HG03521 (cell line): Measurements from ENCODE around the gene CDC42EP4.
"Not testable (repeated sequence)": the region's sequence is repeated elsewhere in the genome, so short reads cannot be mapped to it uniquely, and the experiment has no call there.

Experiments used
- ATAC-seq: cut with Tn5 transposase; IDR thresholded peaks from one replicate; pipeline ENCODE4 v1.9.1; 2021; ENCODE audit warnings: mild to moderate bottlenecking, moderate library complexity; ENCODE audit not compliant: unreplicated experiment

CDC42EP4 gene

GRCh38 chr17:73323409-73324159 lies 11.8 kb upstream of the CDC42EP4 start:
- no peak for ATAC-seq

DNA sequence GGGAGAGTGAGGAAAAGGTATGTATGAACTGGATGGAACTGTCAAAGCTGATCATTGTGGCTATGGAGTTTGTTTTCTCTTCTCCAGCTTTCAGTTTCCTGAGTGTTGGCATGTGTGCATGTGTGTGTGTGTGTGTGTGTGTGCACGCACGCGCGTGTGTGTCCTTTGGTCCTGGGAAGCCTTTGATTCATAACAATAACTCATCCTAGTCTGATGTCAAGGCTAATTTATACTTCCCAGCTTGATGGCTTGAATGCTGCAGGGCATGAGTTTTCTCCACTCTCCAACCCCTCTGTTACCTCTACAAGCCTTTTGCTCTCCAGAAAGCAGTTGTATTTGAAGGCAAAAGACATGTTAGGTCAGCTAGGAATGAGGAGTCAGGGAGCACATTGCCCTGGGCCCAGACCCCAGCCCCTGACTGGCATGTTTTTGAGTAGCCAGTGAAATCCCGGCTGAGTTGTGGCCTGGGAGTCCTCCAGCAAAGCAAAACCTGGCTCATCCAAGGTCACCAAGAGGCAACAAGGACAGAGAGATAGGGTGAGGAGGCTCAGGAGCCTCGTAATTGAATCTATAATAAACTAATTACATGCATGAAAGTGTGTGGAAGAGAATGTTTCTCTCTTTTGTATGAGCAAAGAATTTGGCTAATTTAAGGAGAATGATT lies 8.9 kb upstream of the CDC42EP4 start:
- ATAC-seq = no peak

DNA sequence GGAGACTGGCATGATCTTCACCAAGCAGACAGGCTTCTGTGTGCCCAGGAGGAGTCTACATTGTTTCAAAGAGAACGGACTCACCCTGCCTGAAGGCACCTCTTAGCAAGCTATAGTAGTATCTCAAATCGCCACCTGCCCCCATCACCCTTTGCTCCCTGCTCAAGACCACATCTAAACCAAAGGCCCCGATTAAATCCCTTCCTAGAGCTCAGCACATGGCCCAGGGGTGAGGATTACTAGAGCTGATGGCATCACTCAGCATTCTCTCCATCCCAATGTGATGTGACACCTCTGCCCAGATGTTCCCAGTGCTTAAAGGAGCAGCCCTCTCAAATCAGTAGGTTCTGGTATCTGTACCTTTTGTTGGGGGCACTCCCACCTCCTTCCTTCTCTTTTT lies 8.0 kb upstream of the CDC42EP4 start:
- no peak for ATAC-seq

- ATAC-seq = no peak
These were observed 7.0 kb upstream of the CDC42EP4 start for GRCh38 chr17:73318836-73319235.

- no peak for ATAC-seq
These were observed 6.6 kb upstream of the CDC42EP4 start for GRCh38 chr17:73318427-73318813.

GRCh38 chr17:73317513-73318426 lies 6.0 kb upstream of the CDC42EP4 start:
- no peak for ATAC-seq

- no peak for ATAC-seq
These were observed 5.2 kb upstream of the CDC42EP4 start for GRCh38 chr17:73316919-73317505.

DNA sequence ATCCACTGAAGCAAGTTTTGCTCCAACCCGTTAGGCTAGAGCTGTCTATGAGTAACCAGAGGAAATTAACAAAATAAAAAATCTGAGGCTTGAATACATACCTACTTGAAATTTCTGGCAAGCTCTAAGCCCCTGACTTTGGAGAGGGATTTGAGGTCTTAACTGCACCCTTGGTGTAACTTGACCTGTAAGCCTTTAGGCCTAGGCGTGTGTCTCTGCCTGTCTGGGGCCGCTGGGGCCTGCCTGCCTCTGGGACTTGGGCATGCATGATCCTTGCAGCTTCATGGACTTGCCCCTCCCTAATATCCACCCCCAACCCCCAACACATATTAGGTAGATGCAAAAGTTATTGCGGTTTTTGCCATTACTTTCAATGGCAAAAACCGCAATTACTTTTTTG lies 3.7 kb upstream of the CDC42EP4 start:
- no peak for ATAC-seq

- no peak for ATAC-seq
These were observed 1.8 kb upstream of the CDC42EP4 start for GRCh38 chr17:73313526-73314127.

DNA sequence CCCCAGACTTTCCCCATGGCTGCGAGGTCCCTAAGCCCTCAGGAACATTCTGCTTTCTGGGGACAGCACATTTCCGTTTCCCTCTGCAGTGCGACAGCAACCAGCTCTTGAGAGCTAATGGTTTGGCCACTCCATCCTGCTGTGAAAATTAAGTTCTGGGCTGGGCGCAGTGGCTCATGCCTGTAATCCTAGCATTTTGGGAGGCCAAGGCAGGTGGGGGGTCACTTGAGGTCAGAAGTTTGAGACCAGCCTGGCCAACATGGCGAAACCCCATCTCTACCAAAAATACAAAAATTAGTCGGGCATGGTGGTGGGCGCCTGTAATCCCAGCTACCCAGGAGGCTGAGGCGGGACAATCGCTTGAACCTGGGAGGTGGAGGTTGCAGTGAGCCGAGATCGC lies 1.1 kb upstream of the CDC42EP4 start:
- not testable (repeated sequence) for ATAC-seq

- peak; percentile 4 for ATAC-seq
These were observed 397 bp downstream of the CDC42EP4 start for GRCh38 chr17:73311428-73311780.

DNA sequence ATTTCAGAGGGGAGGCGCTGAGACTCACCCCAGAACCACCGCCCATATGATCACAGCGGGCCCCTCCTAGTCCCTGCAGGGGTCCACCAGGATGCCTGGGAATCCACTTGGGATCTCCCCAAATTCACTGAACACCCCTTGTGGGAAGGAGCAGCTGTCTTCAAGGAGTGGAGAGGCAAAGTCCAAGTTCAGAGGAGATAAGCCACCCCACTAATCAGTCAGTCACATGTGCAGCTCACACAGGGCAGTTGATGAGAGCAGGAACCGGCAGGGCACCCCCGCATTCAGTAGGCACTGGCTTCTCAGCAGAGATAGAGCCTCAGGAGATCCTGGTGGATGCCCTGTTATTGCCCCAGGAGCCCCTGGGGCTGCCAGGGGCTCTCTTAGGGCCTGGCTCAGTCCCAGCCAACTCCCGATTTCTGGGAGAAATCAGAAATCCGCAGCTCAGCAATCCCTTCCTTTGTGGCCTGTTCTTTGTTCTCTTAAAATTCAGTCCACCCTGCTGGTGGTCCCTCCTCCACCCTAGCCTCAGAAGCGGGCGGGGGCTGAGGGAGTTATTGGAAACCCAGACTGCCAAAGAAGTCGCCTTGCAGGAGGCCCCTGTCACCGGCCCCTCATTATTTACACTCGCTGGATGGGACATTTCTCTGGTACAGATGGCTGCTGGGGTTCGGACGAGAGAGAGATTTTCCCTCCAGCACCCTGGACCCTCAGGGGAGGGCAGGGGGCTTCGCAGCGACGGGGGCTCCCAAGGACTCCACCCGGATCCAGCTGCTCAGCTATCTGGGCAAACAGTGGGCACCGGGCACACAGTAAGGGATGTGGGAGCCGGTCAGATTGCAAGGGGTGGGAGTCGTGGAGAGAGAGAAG lies 1.8 kb downstream of the CDC42EP4 start:
- no peak for ATAC-seq

DNA sequence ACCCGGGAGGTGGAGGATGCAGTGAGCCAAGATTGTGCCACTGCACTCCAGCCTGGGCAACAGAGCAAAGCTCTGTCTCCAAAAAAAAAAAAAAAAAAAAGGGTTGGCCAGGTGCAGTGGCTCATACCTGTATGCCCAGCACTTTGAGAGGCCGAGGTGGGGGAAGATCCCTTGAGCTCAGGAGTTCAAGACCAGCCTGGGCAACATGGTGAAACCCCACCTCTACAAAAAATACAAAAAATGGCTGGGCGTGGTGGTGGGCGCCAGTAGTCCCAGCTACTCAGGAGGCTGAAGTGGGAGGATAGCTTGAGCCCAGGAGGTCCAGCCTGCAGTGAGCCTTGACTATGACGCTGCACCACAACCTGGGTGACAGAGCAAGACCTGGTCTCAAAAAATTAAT lies 2.8 kb downstream of the CDC42EP4 start:
- ATAC-seq = not testable (repeated sequence)

DNA sequence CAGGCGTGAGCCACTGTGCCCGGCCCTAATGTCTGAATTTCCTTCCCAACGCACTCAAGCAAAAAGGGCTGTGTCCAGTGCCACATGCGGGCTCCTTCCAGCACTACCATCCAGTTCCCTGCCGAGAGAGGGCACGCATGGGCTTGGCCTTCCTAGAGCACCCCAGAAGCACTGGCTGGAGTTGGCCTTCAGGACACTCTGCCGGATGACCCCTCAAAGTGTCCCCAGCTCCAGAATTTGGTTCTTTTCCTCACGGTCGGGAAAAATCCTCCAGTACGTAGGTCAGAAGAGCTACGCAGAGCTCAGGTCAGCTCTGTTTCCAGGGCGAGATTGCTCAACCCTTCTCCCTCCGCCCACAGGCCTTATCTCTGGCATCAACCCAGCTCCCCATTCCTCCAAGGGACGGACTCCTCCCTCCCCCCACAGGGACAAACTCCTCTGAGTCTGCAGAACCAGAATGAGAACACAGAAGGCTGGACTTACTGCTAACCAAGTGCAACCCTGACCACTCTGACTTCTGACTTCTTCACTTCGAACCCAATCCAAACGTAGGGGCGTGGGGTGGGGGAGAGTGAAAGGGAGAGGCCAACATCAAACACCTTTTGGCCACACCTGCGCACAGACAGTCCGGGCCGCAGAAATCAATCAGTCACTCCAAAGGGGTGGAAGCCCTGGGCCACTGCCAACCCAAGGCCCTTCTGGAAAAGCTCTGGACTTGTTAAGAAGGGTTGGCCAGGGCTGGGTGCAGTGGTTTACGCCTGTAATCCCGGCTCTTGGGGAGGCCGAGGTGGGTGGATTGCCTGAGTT lies 3.6 kb downstream of the CDC42EP4 start:
- ATAC-seq = no peak

- no peak for ATAC-seq
These were observed 4.7 kb downstream of the CDC42EP4 start for GRCh38 chr17:73307130-73307529.

- no peak for ATAC-seq
These were observed 5.7 kb downstream of the CDC42EP4 start for GRCh38 chr17:73305845-73306836.

DNA sequence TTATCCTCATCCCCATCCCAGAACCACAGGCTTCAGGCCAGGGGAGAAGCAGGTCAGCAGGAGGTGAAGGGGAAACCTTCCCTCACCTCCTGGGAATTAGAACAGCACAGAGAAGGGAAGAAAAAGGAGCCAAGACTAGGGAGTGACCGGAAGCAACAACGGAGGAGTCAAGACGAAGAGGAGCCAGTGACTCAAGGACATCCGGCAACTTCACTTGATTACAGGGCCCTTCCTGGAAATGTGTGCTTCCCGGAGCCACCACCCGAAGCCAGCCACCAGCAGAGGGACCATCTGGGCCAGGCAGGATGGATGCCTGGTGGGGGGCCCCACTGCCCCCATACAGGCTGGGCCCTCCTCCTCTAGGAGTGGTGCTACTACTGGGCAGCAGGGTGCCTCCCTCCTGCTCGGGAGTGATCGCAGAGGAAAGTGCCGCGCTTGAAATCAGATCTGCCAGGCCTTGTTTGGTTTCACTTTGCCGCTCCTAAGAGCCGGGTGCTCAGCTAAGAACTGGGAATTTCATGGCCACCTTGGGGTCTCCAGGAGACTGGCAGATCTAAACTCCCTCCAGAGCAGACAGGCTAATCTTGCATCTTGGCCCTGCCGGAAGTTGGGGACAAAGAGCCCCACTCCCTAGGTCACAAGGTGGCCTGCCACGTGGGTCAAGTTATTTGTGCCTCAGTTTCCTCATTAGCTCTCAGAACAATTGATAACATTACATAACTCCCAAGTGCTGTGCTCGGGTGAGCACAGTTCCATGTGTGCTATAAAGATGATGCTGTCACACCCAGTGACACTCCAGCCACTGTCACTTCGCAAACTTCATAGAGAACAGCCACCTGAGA lies 6.6 kb downstream of the CDC42EP4 start:
- no peak for ATAC-seq
